Right kidney (tissue), 1 donor: ENCODE data around the gene BMP2K.

Source experiments
- DNase-seq: peaks from one replicate; pipeline ENCODE4 v3.0.0-alpha.2; 2016

BMP2K gene

GRCh38 chr4:78937837-78938236, 161.7 kb downstream of the BMP2K start:
- DNase-seq: no peak

GRCh38 chr4:78938474-78938867, 162.3 kb downstream of the BMP2K start:
- DNase-seq: no peak

GRCh38 chr4:78938868-78939666, 162.9 kb downstream of the BMP2K start, which contains the start of gene PAQR3:
PAQR3 (minus strand) TSS chr4:78939438; CDS start chr4:78939224, 214 bp downstream.
- DNase-seq: peak; percentile 87

- no peak for DNase-seq
Observed at GRCh38 chr4:78939667-78940008, 163.5 kb downstream of the BMP2K start.

GRCh38 chr4:78940752-78941151, 164.6 kb downstream of the BMP2K start:
- no peak for DNase-seq

- no peak for DNase-seq
Observed at GRCh38 chr4:78944381-78944780, 168.2 kb downstream of the BMP2K start.

- DNase-seq: no peak
Observed at GRCh38 chr4:78945651-78946179, 169.6 kb downstream of the BMP2K start.

- no peak for DNase-seq
Observed at GRCh38 chr4:78949735-78950134, 173.6 kb downstream of the BMP2K start.

GRCh38 chr4:78951862-78952472, 175.8 kb downstream of the BMP2K start:
- no peak for DNase-seq

GRCh38 chr4:78953231-78953630, 177.1 kb downstream of the BMP2K start:
- DNase-seq: no peak

- peak; percentile 33 for DNase-seq
Observed at GRCh38 chr4:78953769-78954666, 177.9 kb downstream of the BMP2K start.

- no peak for DNase-seq
Observed at GRCh38 chr4:78956975-78957374, 180.8 kb downstream of the BMP2K start.

GRCh38 chr4:78960926-78961325, 184.8 kb downstream of the BMP2K start:
- DNase-seq: no peak
